Activated naive CD4-positive, alpha-beta T cell (primary cell): Measurements from ENCODE around the gene OR2M5.

Experiments
- DNase-seq, 4 experiments: peaks; one replicate each; lab custom pipeline; 2025; lab: John Stamatoyannopoulos, UW

The OR2M5 gene

GRCh38 chr1:248144513-248145198 lies at the start of gene OR2M5:
OR2M5 (plus strand) TSS chr1:248145148; CDS start chr1:248145148, 0 bp downstream.
- no peak for DNase-seq

- no peak for DNase-seq
Measured at GRCh38 chr1:248098529-248098928, 46.4 kb upstream of the OR2M5 start.

- DNase-seq, result no peak
Measured at GRCh38 chr1:248102847-248103246, 42.1 kb upstream of the OR2M5 start.

- DNase-seq, result no peak
Measured at GRCh38 chr1:248111157-248111556, 33.8 kb upstream of the OR2M5 start.

- DNase-seq, result no peak
Measured at GRCh38 chr1:248114890-248115289, 30.1 kb upstream of the OR2M5 start.

GRCh38 chr1:248127653-248128052 lies 17.3 kb upstream of the OR2M5 start:
- no peak for DNase-seq

GRCh38 chr1:248136811-248137210 lies 8.1 kb upstream of the OR2M5 start:
- DNase-seq, result no peak

GRCh38 chr1:248140846-248141245 lies 4.1 kb upstream of the OR2M5 start:
- DNase-seq, result no peak

- DNase-seq, result no peak
Measured at GRCh38 chr1:248143311-248143710, 1.6 kb upstream of the OR2M5 start.

GRCh38 chr1:248152056-248152827 lies 7.3 kb downstream of the OR2M5 start:
- no peak for DNase-seq

GRCh38 chr1:248155927-248156326 lies 11.0 kb downstream of the OR2M5 start:
- no peak for DNase-seq

- DNase-seq, result no peak
Measured at GRCh38 chr1:248158758-248159157, 13.8 kb downstream of the OR2M5 start.

GRCh38 chr1:248164031-248164430 lies 19.1 kb downstream of the OR2M5 start:
- DNase-seq, result no peak

- DNase-seq, result no peak
Measured at GRCh38 chr1:248165186-248165585, 20.2 kb downstream of the OR2M5 start.

- DNase-seq, result no peak
Measured at GRCh38 chr1:248174521-248174920, 29.6 kb downstream of the OR2M5 start, which contains the start of gene OR2M2. OR2M2 (plus strand) TSS chr1:248174821; CDS start chr1:248179986, 5,165 bp downstream.

- DNase-seq, result no peak
Measured at GRCh38 chr1:248183996-248184395, 39.0 kb downstream of the OR2M5 start.

- no peak for DNase-seq
Measured at GRCh38 chr1:248187363-248187762, 42.4 kb downstream of the OR2M5 start.

- no peak for DNase-seq
Measured at GRCh38 chr1:248189026-248189425, 44.1 kb downstream of the OR2M5 start.

- DNase-seq, result no peak
Measured at GRCh38 chr1:248194117-248194516, 49.2 kb downstream of the OR2M5 start.
